ENCODE results near the gene ZNF655. TPM values are rescaled to one million over a fixed set of nuclear protein-coding genes. Genes with fewer than 3 reads are reported as not detected.

The ZNF655 gene
- total RNA-seq, 1 donor from 2014 or later: 108 TPM

DNA sequence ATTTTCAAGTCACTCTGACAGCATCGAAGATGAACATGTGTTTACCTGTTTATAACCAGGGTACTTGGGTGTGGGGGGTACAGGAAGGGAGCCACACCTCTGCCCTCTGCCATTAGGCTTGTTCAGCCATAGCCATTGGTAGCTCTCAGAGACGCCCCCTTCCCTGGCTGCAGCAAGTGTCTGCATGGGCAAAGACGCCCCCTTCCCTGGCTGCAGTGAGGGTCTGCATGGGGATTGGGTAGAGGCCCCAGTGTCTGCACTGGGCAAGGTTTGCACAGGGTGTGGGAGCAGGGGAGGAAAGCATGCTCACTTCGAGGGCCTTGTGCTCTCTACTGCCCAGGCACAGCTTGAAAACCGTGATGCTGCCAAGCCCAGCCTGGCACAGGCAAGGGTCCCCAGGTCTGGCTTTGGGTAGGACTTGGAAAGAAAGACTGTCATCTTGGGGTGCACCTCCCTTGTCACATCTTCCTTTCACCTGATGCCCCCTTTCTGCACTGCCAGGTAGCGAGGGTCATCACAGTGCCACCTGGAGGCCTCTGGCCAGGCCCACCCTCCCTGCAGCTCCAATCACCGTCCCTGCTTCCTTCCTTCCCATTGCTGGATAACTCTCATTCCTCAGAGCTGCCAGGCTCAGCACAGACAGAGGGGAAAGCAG lies 43.3 kb downstream of the ZNF655 start:
- intact Hi-C loops (cut with micrococcal nuclease): no loop called here

DNA sequence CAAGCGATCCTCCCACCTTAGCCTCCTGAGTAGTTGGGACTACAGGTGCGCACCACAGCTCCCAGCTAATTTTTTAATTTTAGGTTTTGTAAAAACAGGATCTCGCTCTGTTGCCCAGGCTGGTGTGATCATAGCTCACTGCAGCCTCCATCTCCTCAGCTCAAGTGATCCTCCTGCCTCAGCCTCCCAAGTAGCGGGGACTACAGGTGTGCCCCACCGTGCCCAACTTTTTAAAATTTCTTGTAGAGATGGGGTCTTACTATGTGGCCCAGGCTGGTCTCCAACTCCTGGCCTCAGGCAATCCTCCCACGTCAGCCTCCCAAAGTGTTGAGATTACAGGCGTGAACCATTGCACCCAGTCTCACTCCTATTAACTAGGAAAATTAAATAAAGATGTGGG lies 47.1 kb downstream of the ZNF655 start:
- intact Hi-C loops (cut with micrococcal nuclease): no loop called here

DNA sequence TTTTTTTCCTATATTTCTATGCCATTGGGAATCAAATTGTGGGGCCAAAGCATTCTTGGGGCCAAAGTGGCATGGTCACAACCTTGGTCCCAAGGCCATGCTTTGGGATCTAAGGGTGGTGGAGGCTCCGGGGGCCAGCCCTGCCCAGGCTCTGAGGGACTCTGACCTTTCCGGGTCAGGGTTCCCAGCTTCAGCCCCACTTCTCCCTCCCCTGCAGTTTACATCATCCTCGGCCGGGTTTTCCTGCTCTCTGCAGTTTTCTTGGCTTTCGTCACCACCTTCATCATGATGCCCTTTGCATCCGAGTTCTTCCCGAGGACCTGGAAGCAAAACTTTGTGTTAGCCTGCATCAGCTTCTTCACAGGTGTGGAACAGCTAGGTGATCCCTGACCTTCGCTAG lies 48.1 kb downstream of the ZNF655 start:
- intact Hi-C loops (cut with micrococcal nuclease): no loop called here

DNA sequence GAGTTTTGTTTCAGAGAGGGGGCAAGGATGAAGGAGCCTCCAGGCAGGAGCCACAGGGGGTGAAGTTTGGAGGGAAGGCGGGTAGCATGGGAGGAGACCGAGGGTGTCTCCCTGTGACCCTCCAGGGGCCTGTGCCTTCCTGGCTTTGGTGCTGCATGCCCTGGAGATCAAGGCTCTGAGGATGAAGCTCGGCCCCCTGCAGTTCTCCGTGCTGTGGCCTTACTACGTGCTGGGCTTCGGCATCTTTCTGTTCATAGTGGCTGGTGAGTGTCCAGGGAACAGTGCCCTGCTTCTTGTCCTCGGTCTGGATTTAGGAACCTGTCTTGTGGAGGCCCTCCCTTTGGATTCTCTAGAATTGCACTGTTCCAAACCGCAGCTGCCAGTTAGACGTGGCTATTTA lies 49.1 kb downstream of the ZNF655 start:
- intact Hi-C loops (cut with micrococcal nuclease): no loop called here

DNA sequence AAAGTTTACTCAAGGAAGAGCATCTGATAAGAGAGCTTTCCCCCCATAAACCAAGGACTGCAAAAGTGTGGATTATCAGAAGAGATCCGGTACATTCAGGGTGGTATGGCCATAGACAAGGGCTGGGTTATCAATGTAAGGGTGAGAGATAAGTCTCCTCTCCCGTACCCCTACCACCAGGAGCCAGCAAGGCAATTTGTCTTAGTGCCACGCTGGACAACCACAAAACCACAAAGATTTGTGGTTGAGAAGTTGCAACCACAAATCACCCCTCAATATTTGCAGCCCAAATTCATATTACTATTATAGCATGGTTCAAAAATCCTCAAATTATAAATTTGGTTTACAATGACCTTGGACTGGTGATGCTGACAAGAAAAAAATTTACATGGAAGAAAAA lies 56.1 kb downstream of the ZNF655 start:
- intact Hi-C loops (cut with micrococcal nuclease): no loop called here

DNA sequence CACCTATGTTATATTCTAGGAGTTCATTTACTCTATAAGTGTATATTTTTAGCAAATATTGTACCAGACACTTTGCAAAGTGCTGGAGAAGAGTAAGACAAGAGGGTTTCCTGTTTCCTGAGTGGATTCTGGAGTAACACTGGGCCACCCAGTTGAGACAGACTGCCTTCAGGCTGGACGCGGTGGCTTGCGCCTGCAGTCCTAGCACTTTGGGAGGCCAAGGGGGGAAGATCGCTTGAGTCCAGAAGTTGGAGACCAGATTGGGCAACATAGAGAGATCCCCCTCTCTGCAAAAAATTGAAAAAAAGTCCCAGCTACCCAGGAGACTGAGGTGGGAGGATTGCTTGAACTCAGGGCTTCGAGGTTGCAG lies 57.5 kb downstream of the ZNF655 start:
- intact Hi-C loops (cut with micrococcal nuclease): loop anchor here (1.0 to 5.0 kb wide), 12 partner anchors 8 to 1261 kb away; partner anchors contain the start of genes BUD31, FAM200A, PDAP1 and SRRT

DNA sequence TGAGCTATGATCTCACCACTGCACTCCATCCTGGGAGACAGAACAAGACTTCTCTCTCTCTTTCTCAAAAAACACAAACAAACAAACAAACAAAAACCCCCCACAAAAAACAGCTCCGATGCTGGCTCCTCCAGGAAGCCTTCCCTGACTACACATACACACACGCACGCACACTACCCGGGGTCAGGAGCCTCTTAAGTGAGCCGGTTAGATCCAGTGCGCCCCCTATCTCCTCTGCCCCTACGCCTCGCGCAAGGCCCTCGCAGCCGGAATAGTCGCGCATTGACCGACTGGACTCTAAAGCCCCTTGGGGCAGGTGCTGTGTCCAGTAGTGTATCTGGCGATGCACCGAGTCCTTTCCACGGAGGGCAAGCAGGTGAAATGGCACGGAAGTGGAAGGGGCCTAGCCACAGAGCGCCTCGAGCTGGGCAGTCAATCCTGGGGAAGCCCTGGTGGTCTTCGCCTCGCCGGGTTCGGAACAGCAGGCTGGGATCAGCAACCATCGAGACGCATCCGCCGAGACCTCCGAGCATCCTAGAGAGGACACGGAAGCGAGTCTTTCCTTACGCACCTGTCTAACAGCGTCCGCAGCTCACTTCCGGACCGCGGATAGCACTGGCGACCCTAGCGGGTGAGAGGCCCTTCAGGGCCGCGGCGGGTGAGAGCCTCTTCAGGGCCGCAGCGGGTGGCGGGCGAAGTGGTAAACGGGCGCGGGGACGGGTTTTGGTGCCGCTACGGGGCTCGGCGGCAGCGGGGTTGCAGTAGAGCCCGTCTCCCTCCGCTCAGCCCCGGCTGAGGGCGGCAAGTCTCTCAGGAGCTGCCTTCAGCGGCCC lies 58.1 kb downstream of the ZNF655 start, which contains the start of gene ZSCAN25:
Gene ZSCAN25 (plus strand): TSS at position 588 of the 833 bp plus-strand sequence. CDS start 2,661 bp downstream, outside the sequence.
- intact Hi-C loops (cut with micrococcal nuclease): loop anchor here (1.0 to 5.0 kb wide), 12 partner anchors 8 to 1261 kb away; partner anchors contain the start of genes BUD31, FAM200A, PDAP1 and SRRT

DNA sequence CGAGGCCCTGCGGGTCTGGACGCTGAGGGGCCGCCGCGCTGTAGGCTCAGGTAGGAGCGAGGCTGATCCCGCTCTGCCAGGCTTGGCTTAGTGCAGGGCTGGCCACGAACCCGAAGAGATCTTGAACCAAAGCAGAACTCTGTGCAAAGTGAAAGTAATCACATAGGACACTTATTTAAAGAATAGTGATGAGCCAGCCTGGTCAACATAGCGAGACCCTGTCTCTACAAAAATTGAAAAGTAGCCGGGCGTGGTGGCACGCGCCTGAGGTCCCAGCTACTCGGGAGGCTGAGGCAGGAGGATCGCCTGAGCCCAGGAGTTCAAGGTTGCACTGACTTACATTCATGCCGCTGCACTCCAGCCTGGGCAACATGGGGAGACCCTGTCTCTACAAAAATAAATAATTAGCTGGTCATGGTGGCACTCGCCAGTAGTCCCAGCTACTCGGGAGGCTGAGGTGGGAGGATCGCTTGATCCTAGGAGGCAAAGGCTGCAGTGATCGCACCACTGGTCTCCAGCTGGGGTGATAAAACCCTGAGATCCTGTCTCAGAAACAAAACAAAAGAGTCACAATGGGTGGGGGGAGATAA lies 58.8 kb downstream of the ZNF655 start:
- intact Hi-C loops (cut with micrococcal nuclease): loop anchor here (2.0 to 5.0 kb wide), 6 partner anchors 18 to 1260 kb away; partner anchors contain the start of genes BUD31, PDAP1, SRRT and TMEM225B

DNA sequence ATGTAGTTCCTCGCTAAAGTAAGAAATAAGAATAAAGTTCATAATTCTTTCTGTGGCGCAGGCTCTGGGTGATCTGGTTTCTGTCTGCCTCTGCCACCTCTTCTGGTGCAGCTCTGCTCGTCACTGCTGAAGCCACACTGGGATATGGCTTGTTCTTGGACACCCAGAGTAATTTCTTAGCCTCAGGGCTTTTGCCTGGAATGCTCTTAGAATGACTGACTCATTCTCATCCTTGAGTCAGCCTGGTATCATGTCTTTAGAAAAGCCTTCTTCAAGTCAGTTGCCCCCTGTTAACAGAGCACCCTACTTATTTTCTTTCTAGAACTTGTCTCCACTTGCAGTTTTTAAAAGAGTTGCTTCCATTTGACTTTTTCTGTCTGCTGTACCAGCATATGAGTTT lies 60.3 kb downstream of the ZNF655 start:
- intact Hi-C loops (cut with micrococcal nuclease): loop anchor here (5.0 kb wide), 1 partner anchor 1259 kb away; the partner anchor contains the start of gene SRRT

DNA sequence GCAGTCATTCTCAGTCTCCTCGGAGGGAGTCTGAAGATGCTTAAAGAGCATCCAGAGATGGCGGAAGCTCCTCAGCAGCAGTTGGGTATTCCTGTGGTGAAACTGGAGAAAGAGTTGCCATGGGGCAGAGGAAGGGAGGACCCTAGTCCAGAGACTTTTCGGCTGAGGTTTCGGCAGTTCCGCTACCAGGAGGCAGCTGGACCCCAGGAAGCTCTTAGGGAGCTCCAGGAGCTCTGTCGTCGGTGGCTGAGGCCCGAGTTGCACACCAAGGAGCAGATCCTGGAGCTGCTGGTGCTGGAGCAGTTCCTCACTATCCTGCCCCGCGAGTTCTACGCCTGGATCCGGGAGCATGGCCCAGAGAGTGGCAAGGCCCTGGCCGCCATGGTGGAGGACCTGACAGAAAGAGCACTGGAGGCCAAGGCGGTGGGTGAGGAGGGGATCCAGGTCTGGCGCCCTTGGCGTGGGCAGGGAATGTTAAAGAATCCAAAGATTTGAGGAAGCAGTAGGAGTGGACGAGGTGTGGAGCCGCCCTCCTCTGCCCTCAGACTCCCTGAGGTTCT lies 61.2 kb downstream of the ZNF655 start:
- intact Hi-C loops (cut with micrococcal nuclease): loop anchor here (5.0 kb wide), 1 partner anchor 1258 kb away; the partner anchor contains the start of gene SRRT

DNA sequence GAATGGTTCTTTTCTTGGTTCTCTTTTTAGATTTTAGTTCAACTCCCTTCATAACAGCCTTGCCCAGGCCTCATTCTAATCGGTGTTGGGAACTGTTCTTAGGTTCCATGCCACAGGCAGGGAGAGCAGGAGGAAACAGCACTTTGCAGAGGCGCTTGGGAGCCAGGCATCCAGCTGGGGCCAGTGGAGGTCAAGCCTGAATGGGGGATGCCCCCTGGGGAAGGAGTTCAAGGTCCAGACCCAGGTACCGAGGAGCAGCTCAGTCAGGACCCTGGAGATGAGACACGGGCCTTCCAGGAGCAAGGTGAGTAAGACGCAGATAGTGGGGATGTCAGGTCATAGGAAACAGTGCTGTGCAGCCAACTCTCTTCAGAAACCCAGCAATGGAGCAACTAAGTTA lies 62.8 kb downstream of the ZNF655 start:
- intact Hi-C loops (cut with micrococcal nuclease): no loop called here

DNA sequence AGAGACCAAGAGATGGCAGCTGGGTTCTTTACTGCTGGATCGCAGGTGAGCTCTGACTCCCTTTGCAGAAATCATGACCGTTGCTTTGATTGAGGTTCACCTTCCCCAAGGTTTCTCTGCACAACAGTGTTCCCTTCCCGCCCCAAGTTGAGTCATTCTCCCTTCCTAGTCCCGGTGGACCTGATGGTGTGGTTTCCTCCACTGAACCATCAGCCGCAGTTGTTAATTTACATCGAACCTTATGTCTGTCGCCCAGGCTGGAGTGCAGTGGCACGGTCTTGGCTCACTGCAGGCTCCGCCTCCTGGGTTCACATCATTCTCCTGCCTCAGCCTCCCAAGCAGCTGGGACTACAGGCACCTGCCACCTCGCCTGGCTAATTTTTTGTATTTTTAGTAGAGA lies 64.2 kb downstream of the ZNF655 start:
- intact Hi-C loops (cut with micrococcal nuclease): no loop called here

DNA sequence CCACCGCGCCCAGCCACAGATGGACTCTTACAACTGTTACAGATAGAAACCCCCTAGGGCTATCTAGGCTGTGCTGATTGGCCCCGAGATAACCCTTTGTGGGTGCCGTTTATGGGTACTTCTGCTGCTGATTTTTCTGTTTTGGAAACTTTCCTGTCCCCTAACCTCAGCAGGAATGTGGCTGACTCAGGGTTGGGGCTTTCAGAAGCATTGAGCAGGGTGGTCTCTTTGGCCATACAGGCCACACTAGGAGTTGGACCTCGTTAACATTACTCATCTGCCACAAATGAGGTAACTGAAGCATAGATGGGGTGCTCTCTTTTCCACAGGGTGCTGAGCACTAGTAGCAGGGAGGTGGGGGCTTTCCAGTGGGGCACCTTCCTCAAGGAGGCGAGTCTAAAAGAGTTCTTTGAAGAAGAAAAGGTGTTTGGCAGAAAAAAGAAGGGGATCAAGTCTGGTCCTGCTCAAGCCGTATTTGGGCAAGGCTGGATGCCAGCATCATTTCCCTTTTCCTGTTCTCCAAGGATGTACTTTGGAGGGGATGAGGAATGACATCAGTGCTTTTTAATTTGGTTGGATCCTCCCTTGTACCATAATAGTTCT lies 64.8 kb downstream of the ZNF655 start:
- intact Hi-C loops (cut with micrococcal nuclease): no loop called here

DNA sequence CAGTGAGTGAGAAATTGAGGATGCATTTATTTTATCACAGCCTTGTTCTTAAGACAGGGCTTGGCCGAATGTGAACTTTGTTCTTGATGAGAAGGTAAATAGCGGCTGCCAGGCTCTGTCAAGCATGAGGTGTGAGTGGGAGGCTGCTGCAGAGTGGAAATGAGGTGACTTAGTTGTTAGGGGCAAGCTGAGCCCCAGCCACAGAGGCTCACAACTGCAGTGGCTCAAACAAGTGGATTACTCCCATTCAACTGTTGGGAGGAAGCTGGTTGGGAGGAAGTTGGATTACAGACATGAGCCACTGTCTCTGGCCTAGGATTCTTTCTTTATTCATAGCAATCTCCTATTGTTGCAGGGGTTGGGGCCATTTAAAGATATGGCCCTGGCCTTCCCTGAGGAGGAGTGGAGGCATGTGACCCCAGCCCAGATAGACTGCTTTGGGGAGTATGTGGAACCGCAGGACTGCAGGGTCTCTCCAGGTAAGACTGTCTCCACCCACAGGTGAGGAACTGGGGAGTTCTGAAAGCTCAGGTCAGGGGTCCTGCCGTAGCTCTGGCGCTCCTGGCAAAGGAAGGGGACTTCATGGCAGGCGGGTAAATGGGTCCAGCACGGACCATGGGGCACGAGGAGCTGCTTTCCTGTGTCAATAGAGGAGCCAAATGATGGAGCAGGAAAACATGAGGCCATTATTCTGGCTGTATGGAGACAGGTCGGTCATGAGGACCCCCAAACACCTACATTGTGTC lies 65.4 kb downstream of the ZNF655 start:
- intact Hi-C loops (cut with micrococcal nuclease): loop anchor here (1.0 to 2.0 kb wide), 2 partner anchors 8 to 215 kb away; partner anchors contain the start of genes BUD31, PDAP1 and ZSCAN25

DNA sequence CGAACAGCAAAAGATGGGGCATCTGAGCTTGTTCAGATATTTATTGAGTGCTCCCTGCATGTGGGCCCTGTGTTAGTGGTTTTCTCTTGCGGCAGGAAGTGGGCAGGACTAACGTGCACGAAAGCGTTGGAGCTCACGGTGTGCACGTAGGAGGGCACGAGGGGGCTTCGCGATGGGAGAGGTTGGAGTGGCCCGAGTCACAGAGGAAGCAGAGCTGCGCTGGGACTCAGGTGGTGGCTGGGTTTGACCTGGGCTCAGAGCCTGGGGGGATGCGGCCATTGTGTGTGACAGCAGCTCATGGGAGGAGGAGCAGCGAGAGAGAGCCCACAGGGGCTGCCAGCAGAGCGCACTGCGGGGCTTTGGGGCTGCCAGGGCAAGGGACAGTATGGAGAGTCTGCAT lies 66.0 kb downstream of the ZNF655 start:
- intact Hi-C loops (cut with micrococcal nuclease): loop anchor here (1.0 to 2.0 kb wide), 2 partner anchors 8 to 216 kb away; partner anchors contain the start of genes BUD31, PDAP1 and ZSCAN25

DNA sequence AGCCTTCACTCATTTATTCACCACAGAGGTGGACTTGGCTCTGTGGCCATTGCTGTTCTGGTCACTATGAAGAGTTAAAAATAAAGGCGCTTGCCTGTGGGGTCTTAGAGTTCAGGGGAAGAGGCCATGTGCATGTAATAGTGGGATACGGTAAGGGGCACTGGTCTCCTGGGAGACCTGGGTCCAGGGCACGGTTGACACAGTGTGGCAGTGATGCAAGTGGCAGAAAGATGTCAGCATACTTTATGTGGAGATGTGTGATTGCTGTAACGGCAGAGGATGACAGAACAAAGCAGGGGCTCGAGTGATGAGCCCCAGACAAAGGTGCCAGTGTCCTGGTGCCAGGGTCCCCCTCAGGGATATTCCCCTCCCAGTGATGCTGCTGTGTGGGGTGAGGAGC lies 66.9 kb downstream of the ZNF655 start:
- intact Hi-C loops (cut with micrococcal nuclease): loop anchor here (2.0 kb wide), 1 partner anchor 217 kb away; the partner anchor contains the start of genes BUD31 and PDAP1

DNA sequence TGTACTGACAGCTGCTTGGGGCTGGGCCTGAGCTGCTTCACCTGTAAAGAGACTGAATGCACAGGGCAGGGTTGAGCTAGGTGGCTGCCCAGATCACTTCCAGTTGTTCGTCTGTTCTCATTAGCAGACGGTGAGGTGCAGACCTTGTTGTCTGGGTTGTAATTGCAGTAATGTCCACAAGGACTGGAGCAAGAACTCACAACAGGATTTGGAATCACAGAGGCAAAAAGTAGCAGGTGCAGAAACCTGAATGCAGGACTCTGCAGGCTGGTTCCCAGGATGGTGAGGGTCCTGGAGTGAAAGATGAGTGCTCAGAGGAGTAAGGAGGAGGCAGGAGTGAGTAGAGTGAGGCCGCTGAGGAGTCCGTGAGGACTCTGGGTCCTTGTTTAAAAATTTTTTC lies 67.5 kb downstream of the ZNF655 start:
- intact Hi-C loops (cut with micrococcal nuclease): loop anchor here (2.0 kb wide), 1 partner anchor 217 kb away; the partner anchor contains the start of genes BUD31 and PDAP1

Measured in T-helper 1 cell treated with Interleukin-12 subunit alpha and Interleukin-12 subunit beta and Interleukin-4 antibody, amounts not matched to agents 30 ng/mL and 1 ng/mL, for 36 hours (primary cell).